ENCODE data around the gene PCBP2.

PCBP2 gene

GRCh38 chr12:53495903-53496751 lies 44.2 kb downstream of the PCBP2 start:
- DNase-seq: no peak

- DNase-seq: no peak
Measured at GRCh38 chr12:53496752-53497032, 44.8 kb downstream of the PCBP2 start.

- DNase-seq: no peak
Measured at GRCh38 chr12:53497461-53497860, 45.6 kb downstream of the PCBP2 start.

- no peak for DNase-seq
Measured at GRCh38 chr12:53498235-53498630, 46.3 kb downstream of the PCBP2 start.

GRCh38 chr12:53499266-53500141 lies 47.6 kb downstream of the PCBP2 start, which contains the start of gene MAP3K12:
TSS of gene MAP3K12 (minus strand) at chr12:53499458. CDS start at chr12:53487391, 12,067 bp downstream.
- DNase-seq: peak; percentile 56

- DNase-seq: no peak
Measured at GRCh38 chr12:53500142-53500775, 48.4 kb downstream of the PCBP2 start.

GRCh38 chr12:53500776-53501614 lies 49.1 kb downstream of the PCBP2 start, which contains the start of gene TARBP2:
TSS of gene TARBP2 (plus strand) at chr12:53501283. CDS start at chr12:53501409, 126 bp downstream.
- peak; percentile 91 for DNase-seq

- no peak for DNase-seq
Measured at GRCh38 chr12:53501615-53502181, 49.8 kb downstream of the PCBP2 start.

GRCh38 chr12:53502331-53502730 lies 50.4 kb downstream of the PCBP2 start:
- no peak for DNase-seq

- no peak for DNase-seq
Measured at GRCh38 chr12:53502983-53503728, 51.3 kb downstream of the PCBP2 start.

GRCh38 chr12:53504004-53504920 lies 52.4 kb downstream of the PCBP2 start:
- no peak for DNase-seq

- no peak for DNase-seq
Measured at GRCh38 chr12:53505086-53505485, 53.2 kb downstream of the PCBP2 start.

GRCh38 chr12:53505555-53506449 lies 53.9 kb downstream of the PCBP2 start:
- no peak for DNase-seq

- no peak for DNase-seq
Measured at GRCh38 chr12:53506450-53506785, 54.5 kb downstream of the PCBP2 start.

GRCh38 chr12:53506881-53507602 lies 55.1 kb downstream of the PCBP2 start, which contains the start of gene NPFF:
TSS of gene NPFF (minus strand) at chr12:53507484. CDS start at chr12:53507474, 10 bp downstream.
- no peak for DNase-seq

- DNase-seq: no peak
Measured at GRCh38 chr12:53507603-53507885, 55.6 kb downstream of the PCBP2 start.

- no peak for DNase-seq
Measured at GRCh38 chr12:53508534-53509170, 56.8 kb downstream of the PCBP2 start.

Measured in activated gamma-delta T cell (primary cell).